ENCODE measurements around the gene RASSF5.

RASSF5 gene

DNA sequence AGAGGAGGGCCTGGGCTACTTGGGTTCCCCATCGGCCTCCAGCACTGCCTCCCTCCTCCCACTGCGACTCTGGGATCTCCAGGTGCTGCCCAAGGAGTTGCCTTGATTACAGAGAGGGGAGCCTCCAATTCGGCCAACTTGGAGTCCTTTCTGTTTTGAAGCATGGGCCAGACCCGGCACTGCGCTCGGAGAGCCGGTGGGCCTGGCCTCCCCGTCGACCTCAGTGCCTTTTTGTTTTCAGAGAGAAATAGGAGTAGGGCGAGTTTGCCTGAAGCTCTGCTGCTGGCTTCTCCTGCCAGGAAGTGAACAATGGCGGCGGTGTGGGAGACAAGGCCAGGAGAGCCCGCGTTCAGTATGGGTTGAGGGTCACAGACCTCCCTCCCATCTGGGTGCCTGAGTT lies 80.6 kb downstream of the RASSF5 start:
- no peaks in the 10 kb centered on the region for H3K9me3 ChIP-seq (ENCODE audit: control insufficient read depth, low read length)
- no peak overlapping the region for H3K27ac ChIP-seq
- H3K79me2 ChIP-seq, result no peaks in the 10 kb centered on the region
- no peak overlapping the region for H2AFZ ChIP-seq
- TF ChIP-seq, protein P1, sequence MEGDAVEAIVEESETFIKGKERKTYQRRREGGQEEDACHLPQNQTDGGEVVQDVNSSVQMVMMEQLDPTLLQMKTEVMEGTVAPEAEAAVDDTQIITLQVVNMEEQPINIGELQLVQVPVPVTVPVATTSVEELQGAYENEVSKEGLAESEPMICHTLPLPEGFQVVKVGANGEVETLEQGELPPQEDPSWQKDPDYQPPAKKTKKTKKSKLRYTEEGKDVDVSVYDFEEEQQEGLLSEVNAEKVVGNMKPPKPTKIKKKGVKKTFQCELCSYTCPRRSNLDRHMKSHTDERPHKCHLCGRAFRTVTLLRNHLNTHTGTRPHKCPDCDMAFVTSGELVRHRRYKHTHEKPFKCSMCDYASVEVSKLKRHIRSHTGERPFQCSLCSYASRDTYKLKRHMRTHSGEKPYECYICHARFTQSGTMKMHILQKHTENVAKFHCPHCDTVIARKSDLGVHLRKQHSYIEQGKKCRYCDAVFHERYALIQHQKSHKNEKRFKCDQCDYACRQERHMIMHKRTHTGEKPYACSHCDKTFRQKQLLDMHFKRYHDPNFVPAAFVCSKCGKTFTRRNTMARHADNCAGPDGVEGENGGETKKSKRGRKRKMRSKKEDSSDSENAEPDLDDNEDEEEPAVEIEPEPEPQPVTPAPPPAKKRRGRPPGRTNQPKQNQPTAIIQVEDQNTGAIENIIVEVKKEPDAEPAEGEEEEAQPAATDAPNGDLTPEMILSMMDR (IDR thresholded peaks at IDR 0.05), result no peak
- H3K36me3 ChIP-seq (ENCODE audit: control insufficient read depth, insufficient read depth, low read length), result no peaks in the 10 kb centered on the region
- H3K9ac ChIP-seq, result no peak overlapping the region
- no peak overlapping the region for H3K4me2 ChIP-seq (ENCODE audit: low read length)
- no peaks in the 10 kb centered on the region for H3K27me3 ChIP-seq (ENCODE audit: control insufficient read depth, insufficient read depth, low read length)
- H3K4me3 ChIP-seq (ENCODE audit: low read depth, low read length), result no peak overlapping the region
- H3K4me1 ChIP-seq, result no peaks in the 10 kb centered on the region

DNA sequence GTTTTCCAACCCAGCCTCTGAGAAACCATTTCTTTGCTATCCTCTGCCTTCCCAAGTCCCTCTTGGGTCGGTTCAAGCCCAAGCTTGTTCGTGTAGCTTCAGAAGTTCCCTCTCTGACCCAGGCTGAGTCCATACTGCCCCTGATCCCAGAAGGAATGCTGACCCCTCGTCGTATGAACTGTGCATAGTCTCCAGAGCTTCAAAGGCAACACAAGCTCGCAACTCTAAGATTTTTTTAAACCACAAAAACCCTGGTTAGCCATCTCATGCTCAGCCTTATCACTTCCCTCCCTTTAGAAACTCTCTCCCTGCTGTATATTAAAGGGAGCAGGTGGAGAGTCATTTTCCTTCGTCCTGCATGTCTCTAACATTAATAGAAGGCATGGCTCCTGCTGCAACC lies 81.2 kb downstream of the RASSF5 start:
- no peak overlapping the region for H3K4me2 ChIP-seq (ENCODE audit: low read length)
- H3K27me3 ChIP-seq (ENCODE audit: control insufficient read depth, insufficient read depth, low read length), result no peaks in the 10 kb centered on the region
- H3K9ac ChIP-seq, result no peak overlapping the region
- no peak overlapping the region for H3K4me3 ChIP-seq (ENCODE audit: low read depth, low read length)
- H3K9me3 ChIP-seq (ENCODE audit: control insufficient read depth, low read length), result no peaks in the 10 kb centered on the region
- no peak overlapping the region for H2AFZ ChIP-seq
- no peaks in the 10 kb centered on the region for H3K4me1 ChIP-seq
- no peaks in the 10 kb centered on the region for H3K36me3 ChIP-seq (ENCODE audit: control insufficient read depth, insufficient read depth, low read length)
- no peaks in the 10 kb centered on the region for H3K79me2 ChIP-seq
- H3K27ac ChIP-seq, result no peak overlapping the region
- TF ChIP-seq, protein P1 (IDR thresholded peaks at IDR 0.05), result no peak

DNA sequence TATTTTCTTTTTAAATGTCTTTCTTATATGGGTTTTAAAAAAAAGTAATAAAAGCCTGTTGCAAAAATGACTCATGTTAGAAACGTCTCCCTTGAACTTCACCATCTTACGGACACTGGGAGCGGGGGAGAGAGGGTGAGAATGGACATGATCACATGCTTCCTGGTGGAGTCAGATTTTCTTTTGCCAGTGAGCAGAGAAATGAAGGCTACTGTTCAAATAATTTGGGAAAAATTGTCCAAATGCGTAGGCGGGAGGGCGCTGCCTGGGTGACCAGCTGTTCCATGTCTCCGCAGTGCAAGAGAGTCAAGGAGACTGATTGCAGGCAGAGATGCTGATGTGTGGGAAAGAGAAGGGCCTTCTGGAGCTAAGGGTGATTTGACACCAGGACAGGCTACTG lies 81.9 kb downstream of the RASSF5 start:
- H3K9me3 ChIP-seq (ENCODE audit: control insufficient read depth, low read length), result no peaks in the 10 kb centered on the region

DNA sequence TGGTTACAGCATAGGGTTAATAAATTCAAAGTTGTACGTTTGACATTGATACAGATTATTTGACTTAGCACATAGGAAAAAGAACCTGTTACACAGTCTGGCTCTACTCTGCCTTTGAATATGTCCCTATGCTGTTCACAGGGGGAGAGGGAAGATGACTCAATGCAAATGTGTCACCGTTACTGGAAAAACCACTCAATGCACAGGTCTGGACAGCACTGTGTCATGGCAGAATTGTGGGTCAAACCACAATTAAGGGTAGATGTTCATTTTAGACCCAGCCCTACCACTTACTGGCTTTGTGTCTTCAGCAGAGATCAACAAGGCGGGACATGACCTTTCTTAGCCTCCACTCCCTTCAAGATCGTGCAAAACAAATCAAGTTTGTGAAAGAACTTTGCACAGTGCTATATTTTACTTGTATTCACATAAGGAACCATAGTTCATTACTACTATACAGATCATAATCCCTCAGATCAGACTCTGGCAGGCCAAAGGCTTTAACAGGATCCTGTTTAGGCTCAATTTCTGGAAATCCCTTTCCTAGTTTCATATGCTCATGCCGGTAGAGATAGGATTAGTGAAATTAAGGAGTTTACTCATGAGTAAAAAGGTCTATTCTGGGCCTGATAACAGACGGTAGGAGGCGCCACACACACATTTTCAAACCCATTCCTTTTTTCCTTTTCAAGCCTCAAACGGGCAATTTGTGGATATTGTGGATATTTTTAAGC lies 82.9 kb downstream of the RASSF5 start:
- TF ChIP-seq, protein P1 (IDR thresholded peaks at IDR 0.05), result no peak
- Histone ChIP-seq H3K4me2 (ENCODE audit: low read length) (no peak overlapping the region), H3K27ac (no peak overlapping the region), H2AFZ (no peak overlapping the region), H3K36me3 (ENCODE audit: control insufficient read depth, insufficient read depth, low read length) (no peaks in the 10 kb centered on the region), H3K79me2 (no peaks in the 10 kb centered on the region), H3K4me1 (no peaks in the 10 kb centered on the region), H3K9ac (no peak overlapping the region), H3K9me3 (ENCODE audit: control insufficient read depth, low read length) (no peaks in the 10 kb centered on the region), H3K27me3 (ENCODE audit: control insufficient read depth, insufficient read depth, low read length) (no peaks in the 10 kb centered on the region), H3K4me3 (ENCODE audit: low read depth, low read length) (no peak overlapping the region)

More for the DNA sequence above, 81.9 kb downstream of the RASSF5 start:
- no peak overlapping the region for H3K27ac ChIP-seq
- H3K4me1 ChIP-seq, result no peaks in the 10 kb centered on the region
- H3K4me3 ChIP-seq (ENCODE audit: low read depth, low read length), result no peak overlapping the region
- H3K36me3 ChIP-seq (ENCODE audit: control insufficient read depth, insufficient read depth, low read length), result no peaks in the 10 kb centered on the region
- TF ChIP-seq, protein P1 (IDR thresholded peaks at IDR 0.05), result no peak
- no peak overlapping the region for H2AFZ ChIP-seq
- no peak overlapping the region for H3K4me2 ChIP-seq (ENCODE audit: low read length)
- no peak overlapping the region for H3K9ac ChIP-seq
- no peaks in the 10 kb centered on the region for H3K79me2 ChIP-seq
- H3K27me3 ChIP-seq (ENCODE audit: control insufficient read depth, insufficient read depth, low read length), result no peaks in the 10 kb centered on the region

DNA sequence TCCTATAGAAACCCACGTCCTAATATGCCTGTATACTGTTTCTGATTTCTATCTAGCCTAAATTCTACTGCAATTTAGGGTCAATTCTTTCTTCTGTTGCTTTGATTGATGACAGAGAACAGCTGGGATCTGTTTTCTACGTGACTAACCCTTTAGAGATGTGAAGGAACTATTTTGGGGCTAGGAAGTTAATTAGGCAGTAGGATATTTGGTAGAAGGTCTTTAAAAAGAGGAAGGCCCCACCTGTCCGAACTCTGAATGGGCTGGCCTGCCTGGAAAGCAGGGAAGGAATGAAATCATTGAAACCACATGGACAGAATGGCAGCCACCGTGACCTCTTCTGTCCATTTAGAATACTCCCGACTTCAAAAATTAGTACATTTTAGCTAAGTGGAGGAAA lies 83.9 kb downstream of the RASSF5 start:
- H3K4me1 ChIP-seq, result no peaks in the 10 kb centered on the region
- no peaks in the 10 kb centered on the region for H3K9me3 ChIP-seq (ENCODE audit: control insufficient read depth, low read length)
- no peaks in the 10 kb centered on the region for H3K79me2 ChIP-seq
- H3K27ac ChIP-seq, result no peak overlapping the region
- H2AFZ ChIP-seq, result no peak overlapping the region
- no peak overlapping the region for H3K4me3 ChIP-seq (ENCODE audit: low read depth, low read length)
- H3K4me2 ChIP-seq (ENCODE audit: low read length), result no peak overlapping the region
- no peak overlapping the region for H3K9ac ChIP-seq
- no peaks in the 10 kb centered on the region for H3K36me3 ChIP-seq (ENCODE audit: control insufficient read depth, insufficient read depth, low read length)
- TF ChIP-seq, protein P1 (IDR thresholded peaks at IDR 0.05), result no peak
- no peaks in the 10 kb centered on the region for H3K27me3 ChIP-seq (ENCODE audit: control insufficient read depth, insufficient read depth, low read length)
